OCI-LY1 (cell line): ENCODE measurements around the gene CDC42EP3.

Experiments used
- EZH2 ChIP-seq: fragments of 200-600 bp; sonication (generic), shearing (Covaris generic); IDR thresholded peaks from 2 replicates; pipeline ENCODE4 v1.8.0; 2017; ENCODE audit warnings: borderline replicate concordance, mixed run types, mild to moderate bottlenecking, antibody characterized with exemption, low read length, moderate library complexity, mixed read lengths
- TF ChIP-seq, protein P1 (sequence below): fragments of 200-600 bp; sonication (generic), shearing (Covaris generic); IDR thresholded peaks from 2 replicates; pipeline ENCODE4 v1.5.1; 2017; ENCODE audit warnings: mild to moderate bottlenecking, antibody characterized with exemption, low read length, moderate library complexity, mixed read lengths

DNA sequence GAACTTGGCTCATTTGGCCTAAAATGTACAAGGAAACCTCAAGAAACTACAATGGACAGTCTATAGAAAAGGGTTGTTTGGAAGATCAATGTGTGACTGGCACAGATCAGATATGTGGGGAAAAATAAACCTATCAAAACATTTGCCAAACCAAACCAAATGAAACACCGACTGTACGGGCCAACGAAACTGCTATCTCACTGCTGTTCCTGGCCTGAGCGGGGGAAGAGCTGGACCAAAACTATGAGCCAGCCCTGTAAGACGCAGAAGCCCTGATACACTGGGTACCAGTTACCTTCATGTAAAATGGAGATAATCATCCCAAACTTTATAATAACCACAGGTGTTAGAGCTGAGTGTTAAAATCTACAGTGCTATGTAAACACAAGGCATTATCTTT is 11.7 kb downstream of the CDC42EP3 start:
- TF ChIP-seq, protein P1, sequence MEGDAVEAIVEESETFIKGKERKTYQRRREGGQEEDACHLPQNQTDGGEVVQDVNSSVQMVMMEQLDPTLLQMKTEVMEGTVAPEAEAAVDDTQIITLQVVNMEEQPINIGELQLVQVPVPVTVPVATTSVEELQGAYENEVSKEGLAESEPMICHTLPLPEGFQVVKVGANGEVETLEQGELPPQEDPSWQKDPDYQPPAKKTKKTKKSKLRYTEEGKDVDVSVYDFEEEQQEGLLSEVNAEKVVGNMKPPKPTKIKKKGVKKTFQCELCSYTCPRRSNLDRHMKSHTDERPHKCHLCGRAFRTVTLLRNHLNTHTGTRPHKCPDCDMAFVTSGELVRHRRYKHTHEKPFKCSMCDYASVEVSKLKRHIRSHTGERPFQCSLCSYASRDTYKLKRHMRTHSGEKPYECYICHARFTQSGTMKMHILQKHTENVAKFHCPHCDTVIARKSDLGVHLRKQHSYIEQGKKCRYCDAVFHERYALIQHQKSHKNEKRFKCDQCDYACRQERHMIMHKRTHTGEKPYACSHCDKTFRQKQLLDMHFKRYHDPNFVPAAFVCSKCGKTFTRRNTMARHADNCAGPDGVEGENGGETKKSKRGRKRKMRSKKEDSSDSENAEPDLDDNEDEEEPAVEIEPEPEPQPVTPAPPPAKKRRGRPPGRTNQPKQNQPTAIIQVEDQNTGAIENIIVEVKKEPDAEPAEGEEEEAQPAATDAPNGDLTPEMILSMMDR: no peak
- no peak for TF ChIP-seq EZH2
